ENCODE measurements around the gene MAP3K5.

MAP3K5 gene

DNA sequence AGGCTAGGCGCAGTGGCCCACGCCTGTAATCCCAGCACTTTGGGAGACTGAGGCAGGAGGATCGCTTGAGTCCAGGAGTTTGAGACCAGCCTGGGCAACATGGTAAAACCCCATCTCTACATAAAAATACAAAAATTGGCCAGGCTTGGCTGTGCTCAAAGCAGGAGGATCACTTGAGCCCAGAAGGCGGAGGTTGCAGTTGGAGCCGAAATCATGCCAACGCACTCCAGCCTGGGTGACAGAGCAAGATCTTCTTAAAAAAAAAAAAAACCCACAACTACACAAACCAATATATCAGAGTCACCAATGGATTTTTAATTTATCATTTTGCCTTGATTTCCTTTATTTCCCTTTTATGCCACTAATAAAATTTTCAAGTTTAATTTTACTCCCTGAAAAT lies 9.3 kb downstream of the MAP3K5 start:
- Histone ChIP-seq H3K27me3 (ENCODE audit: control insufficient read depth, insufficient read depth, low read length, poor library complexity, severe bottlenecking) (peaks cover under 1% of the 10 kb centered on the region), H3K4me1 (ENCODE audit: control insufficient read depth, insufficient read depth, low read length) (no peaks in the 10 kb centered on the region), H3K36me3 (ENCODE audit: control insufficient read depth, insufficient read depth, low read length) (no peaks in the 10 kb centered on the region), H3K4me3 (ENCODE audit: insufficient read depth, low read depth, low read length) (no peak overlapping the region), H3K27ac (ENCODE audit: insufficient read depth, low read depth, low read length, poor library complexity, severe bottlenecking) (no peak overlapping the region), H3K9me3 (ENCODE audit: control insufficient read depth, low read length) (no peaks in the 10 kb centered on the region)
- 91 to 92% methylated on average over 6 of the region's 6 CpGs for WGBS, 2 experiments

DNA sequence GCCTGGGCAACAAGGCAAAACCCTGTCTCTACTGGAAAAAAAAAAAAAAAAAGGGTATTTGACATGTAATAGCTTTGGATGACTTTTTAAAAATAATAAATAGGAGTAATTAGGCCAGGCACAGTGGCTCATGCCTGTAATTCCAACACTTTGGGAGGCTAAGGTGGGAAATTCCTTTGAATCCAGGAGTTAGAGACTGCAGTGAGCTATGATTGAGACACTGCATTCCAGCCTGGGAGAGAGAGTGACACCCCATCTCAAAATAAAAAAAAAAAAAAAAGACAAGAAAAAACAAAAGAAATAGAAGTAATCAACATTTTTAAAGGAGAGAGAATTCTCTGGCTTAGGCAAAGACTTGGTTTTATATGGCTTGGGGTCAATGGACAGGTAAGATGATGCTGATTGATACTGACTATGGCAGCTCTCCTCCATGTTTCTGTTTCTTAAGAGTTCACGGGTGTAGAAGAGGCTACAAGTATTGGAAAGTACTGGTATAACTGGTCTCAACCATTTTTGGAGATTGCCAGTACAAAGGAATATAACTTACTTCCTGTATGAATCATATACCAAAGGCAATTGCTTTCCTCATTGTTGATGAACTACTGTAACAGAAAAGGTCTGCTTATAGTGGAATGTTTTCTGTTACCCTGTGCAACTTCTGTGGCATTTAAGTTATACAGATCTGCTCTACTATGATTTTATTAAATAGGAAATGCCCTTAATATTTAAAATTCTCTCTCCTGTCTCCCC lies 10.1 kb downstream of the MAP3K5 start:
- 83 to 92% methylated on average over 1 of the region's 1 CpG for WGBS, 2 experiments
- Histone ChIP-seq H3K4me3 (ENCODE audit: insufficient read depth, low read depth, low read length) (no peak overlapping the region), H3K27ac (ENCODE audit: insufficient read depth, low read depth, low read length, poor library complexity, severe bottlenecking) (no peak overlapping the region), H3K9me3 (ENCODE audit: control insufficient read depth, low read length) (no peaks in the 10 kb centered on the region), H3K27me3 (ENCODE audit: control insufficient read depth, insufficient read depth, low read length, poor library complexity, severe bottlenecking) (no peaks in the 10 kb centered on the region), H3K4me1 (ENCODE audit: control insufficient read depth, insufficient read depth, low read length) (no peaks in the 10 kb centered on the region), H3K36me3 (ENCODE audit: control insufficient read depth, insufficient read depth, low read length) (no peaks in the 10 kb centered on the region)

DNA sequence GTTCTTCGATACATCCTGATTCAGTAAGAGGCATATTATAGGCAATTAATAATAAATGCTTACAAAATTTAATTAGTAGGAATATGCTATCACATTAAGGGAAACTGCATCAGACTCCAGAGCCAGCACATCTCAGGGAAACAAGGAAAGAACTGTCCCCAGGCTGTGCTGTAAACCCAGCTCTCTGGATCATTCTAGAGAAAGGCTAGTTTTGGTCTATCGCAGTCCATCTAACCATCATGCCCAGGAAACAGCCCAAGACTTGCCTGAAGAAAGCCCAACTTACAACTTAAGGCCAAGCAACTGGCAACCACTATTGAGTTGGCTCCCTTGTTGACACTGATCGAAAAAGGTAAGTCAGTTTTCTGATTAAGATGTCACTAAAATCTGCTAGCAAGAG lies 11.3 kb downstream of the MAP3K5 start:
- no peak overlapping the region for H3K4me3 ChIP-seq (ENCODE audit: insufficient read depth, low read depth, low read length)
- WGBS, 2 experiments: 95 to 98% methylated on average over 2 to 3 of the region's 3 CpGs
- H3K27ac ChIP-seq (ENCODE audit: insufficient read depth, low read depth, low read length, poor library complexity, severe bottlenecking): no peak overlapping the region
- no peaks in the 10 kb centered on the region for H3K4me1 ChIP-seq (ENCODE audit: control insufficient read depth, insufficient read depth, low read length)
- H3K36me3 ChIP-seq (ENCODE audit: control insufficient read depth, insufficient read depth, low read length): no peaks in the 10 kb centered on the region
- H3K27me3 ChIP-seq (ENCODE audit: control insufficient read depth, insufficient read depth, low read length, poor library complexity, severe bottlenecking): no peaks in the 10 kb centered on the region
- H3K9me3 ChIP-seq (ENCODE audit: control insufficient read depth, low read length): no peaks in the 10 kb centered on the region

DNA sequence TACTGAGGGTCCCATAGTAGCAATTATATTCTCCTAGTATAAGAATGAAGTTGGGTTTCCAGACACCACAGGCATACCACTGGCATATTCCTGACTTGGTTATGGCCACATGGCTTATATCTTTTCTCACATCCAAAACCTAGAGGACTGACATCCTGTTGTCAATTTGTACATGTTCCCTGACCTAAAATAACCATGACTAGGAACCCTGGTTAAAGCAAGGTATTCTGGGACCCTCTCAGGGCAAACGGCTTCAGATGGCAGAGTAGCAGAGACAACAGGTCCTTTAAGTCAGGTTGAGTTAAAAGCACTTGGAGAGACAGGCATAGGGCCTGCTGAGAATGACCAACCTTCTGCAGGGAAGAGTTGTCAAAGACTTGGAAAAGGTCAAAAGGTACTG lies 12.6 kb downstream of the MAP3K5 start:
- Histone ChIP-seq H3K4me1 (ENCODE audit: control insufficient read depth, insufficient read depth, low read length) (no peaks in the 10 kb centered on the region), H3K9me3 (ENCODE audit: control insufficient read depth, low read length) (no peaks in the 10 kb centered on the region), H3K27ac (ENCODE audit: insufficient read depth, low read depth, low read length, poor library complexity, severe bottlenecking) (no peak overlapping the region), H3K27me3 (ENCODE audit: control insufficient read depth, insufficient read depth, low read length, poor library complexity, severe bottlenecking) (no peaks in the 10 kb centered on the region), H3K36me3 (ENCODE audit: control insufficient read depth, insufficient read depth, low read length) (no peaks in the 10 kb centered on the region), H3K4me3 (ENCODE audit: insufficient read depth, low read depth, low read length) (no peak overlapping the region)
- 84 to 85% methylated on average over 1 of the region's 1 CpG for WGBS, 2 experiments

DNA sequence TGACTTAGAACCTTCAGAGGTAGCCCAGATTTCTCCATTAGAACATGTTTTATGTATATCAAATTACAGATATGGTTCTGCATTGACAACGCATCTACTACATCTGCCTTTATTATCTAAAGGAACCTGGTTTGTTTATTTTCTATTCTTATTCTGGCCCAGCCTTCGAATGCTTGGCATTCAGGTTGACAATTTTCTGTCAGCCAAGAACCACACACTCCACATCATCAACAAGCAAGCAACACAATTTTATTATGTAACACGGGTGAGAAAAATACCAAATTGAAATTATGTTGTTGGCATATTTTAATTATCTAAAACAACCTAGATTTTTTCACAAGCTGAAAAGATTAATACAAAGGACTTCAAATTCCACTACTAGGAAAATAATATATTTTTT lies 14.6 kb downstream of the MAP3K5 start:
- Histone ChIP-seq H3K27me3 (ENCODE audit: control insufficient read depth, insufficient read depth, low read length, poor library complexity, severe bottlenecking) (no peaks in the 10 kb centered on the region), H3K36me3 (ENCODE audit: control insufficient read depth, insufficient read depth, low read length) (no peaks in the 10 kb centered on the region), H3K4me3 (ENCODE audit: insufficient read depth, low read depth, low read length) (no peak overlapping the region), H3K27ac (ENCODE audit: insufficient read depth, low read depth, low read length, poor library complexity, severe bottlenecking) (no peak overlapping the region), H3K4me1 (ENCODE audit: control insufficient read depth, insufficient read depth, low read length) (no peaks in the 10 kb centered on the region), H3K9me3 (ENCODE audit: control insufficient read depth, low read length) (no peaks in the 10 kb centered on the region)
- 75 to 82% methylated on average over 1 to 2 of the region's 3 CpGs for WGBS, 2 experiments

DNA sequence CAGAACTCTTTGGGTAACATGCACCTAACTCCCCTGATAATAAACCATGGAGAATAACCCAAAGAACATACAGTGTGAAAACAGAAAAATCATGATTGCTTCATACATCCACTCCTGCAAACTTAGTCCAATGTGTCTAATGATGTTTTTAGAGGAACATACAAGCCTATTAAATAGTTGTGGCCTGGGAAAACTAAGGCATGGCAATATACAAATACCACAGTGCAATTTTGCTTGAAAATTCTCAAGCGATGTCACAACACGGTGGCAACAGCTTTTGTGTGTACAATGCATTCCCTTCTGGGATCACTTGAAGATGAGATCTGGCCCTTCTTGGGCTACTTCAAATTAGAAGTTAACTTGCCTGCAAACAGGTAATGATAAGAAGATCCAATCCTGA lies 16.7 kb downstream of the MAP3K5 start:
- WGBS, 2 experiments: 93 to 99% methylated on average over 2 of the region's 2 CpGs

DNA sequence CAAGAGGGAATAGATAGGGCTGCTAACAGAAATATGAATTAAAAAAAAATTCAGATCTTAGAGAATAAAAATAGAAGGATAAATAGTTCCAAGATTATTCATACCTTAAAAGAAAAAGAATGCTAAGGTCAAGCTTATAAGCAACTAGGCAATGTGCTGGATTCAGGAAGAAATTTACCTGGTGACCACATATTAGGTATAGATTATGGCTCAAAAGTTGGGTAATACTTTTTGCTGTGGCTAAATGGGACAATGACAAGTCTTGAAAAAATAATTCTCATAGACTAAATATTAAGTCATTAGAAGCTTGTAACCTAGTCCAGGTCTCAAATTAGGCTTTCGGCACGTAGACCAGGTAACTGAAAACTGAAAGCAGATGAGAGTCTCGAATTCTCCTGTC lies 17.2 kb downstream of the MAP3K5 start:
- H3K36me3 ChIP-seq (ENCODE audit: control insufficient read depth, insufficient read depth, low read length): no peaks in the 10 kb centered on the region
- WGBS, 2 experiments: 88 to 95% methylated on average over 3 of the region's 3 CpGs
- no peaks in the 10 kb centered on the region for H3K4me1 ChIP-seq (ENCODE audit: control insufficient read depth, insufficient read depth, low read length)
- H3K27ac ChIP-seq (ENCODE audit: insufficient read depth, low read depth, low read length, poor library complexity, severe bottlenecking): no peak overlapping the region
- H3K9me3 ChIP-seq (ENCODE audit: control insufficient read depth, low read length): no peaks in the 10 kb centered on the region
- no peak overlapping the region for H3K4me3 ChIP-seq (ENCODE audit: insufficient read depth, low read depth, low read length)
- H3K27me3 ChIP-seq (ENCODE audit: control insufficient read depth, insufficient read depth, low read length, poor library complexity, severe bottlenecking): no peaks in the 10 kb centered on the region

More for the DNA sequence above, 16.7 kb downstream of the MAP3K5 start:
- Histone ChIP-seq H3K27ac (ENCODE audit: insufficient read depth, low read depth, low read length, poor library complexity, severe bottlenecking) (no peak overlapping the region), H3K4me3 (ENCODE audit: insufficient read depth, low read depth, low read length) (no peak overlapping the region), H3K9me3 (ENCODE audit: control insufficient read depth, low read length) (no peaks in the 10 kb centered on the region), H3K36me3 (ENCODE audit: control insufficient read depth, insufficient read depth, low read length) (no peaks in the 10 kb centered on the region), H3K27me3 (ENCODE audit: control insufficient read depth, insufficient read depth, low read length, poor library complexity, severe bottlenecking) (no peaks in the 10 kb centered on the region), H3K4me1 (ENCODE audit: control insufficient read depth, insufficient read depth, low read length) (no peaks in the 10 kb centered on the region)

DNA sequence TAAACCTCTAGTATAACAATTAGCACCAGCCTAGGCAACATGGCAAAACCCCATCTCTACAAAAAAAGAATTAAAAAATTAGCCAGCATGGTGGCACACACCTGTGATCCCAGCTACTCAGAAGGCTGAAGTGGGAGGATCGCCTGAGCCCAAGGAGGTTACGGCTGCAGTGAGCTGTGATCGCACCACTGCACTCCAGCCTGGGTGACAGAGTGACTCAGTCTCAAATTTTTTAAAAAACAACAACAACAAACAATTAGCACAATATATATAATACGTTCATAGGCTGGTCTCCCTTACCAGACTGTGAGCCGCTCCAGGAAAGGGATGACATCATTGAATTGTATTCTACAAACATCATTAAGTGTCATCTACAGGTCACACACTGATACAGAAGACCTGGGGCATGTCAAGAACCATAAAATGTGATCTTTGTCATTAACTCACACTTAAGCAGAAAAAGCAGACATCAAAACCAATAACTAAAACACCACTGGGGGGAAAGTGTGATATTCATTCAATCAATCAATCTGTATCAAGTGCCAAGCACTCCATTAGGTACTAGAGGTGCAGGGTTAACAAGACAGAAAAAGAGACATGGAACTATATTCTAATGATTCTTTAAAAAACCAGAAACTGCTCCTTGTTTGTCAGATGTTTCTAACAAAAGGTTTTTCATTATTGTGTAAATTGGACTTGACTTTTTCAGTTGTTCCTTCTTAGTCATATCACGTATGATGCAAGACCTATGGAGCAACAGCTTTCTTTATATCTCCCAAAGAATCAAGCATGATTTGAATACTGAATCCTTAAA lies 17.8 kb downstream of the MAP3K5 start:
- Histone ChIP-seq H3K36me3 (ENCODE audit: control insufficient read depth, insufficient read depth, low read length) (no peaks in the 10 kb centered on the region), H3K4me3 (ENCODE audit: insufficient read depth, low read depth, low read length) (no peak overlapping the region), H3K27me3 (ENCODE audit: control insufficient read depth, insufficient read depth, low read length, poor library complexity, severe bottlenecking) (no peaks in the 10 kb centered on the region), H3K9me3 (ENCODE audit: control insufficient read depth, low read length) (no peaks in the 10 kb centered on the region), H3K27ac (ENCODE audit: insufficient read depth, low read depth, low read length, poor library complexity, severe bottlenecking) (no peak overlapping the region), H3K4me1 (ENCODE audit: control insufficient read depth, insufficient read depth, low read length) (no peaks in the 10 kb centered on the region)
- WGBS, 2 experiments: 91 to 95% methylated on average over 5 of the region's 6 CpGs

DNA sequence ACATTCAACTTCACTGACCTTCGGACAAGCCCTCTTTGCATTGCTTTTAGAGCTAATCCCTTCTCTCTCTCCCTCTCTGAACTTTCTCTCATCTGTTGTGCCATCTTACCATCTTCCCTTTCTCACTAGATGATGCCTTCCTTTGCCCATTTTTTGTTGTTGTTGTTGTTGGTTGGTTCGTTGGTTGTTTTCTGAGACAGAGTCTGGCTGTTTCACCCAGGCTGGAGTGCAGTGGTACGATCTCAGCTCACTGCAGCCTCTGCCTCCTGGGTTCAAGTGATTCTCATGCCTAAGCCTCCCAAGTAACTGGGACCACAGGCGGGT lies 18.8 kb downstream of the MAP3K5 start:
- Histone ChIP-seq H3K36me3 (ENCODE audit: control insufficient read depth, insufficient read depth, low read length) (no peaks in the 10 kb centered on the region), H3K4me1 (ENCODE audit: control insufficient read depth, insufficient read depth, low read length) (no peaks in the 10 kb centered on the region), H3K9me3 (ENCODE audit: control insufficient read depth, low read length) (no peaks in the 10 kb centered on the region), H3K27me3 (ENCODE audit: control insufficient read depth, insufficient read depth, low read length, poor library complexity, severe bottlenecking) (no peaks in the 10 kb centered on the region), H3K4me3 (ENCODE audit: insufficient read depth, low read depth, low read length) (no peak overlapping the region), H3K27ac (ENCODE audit: insufficient read depth, low read depth, low read length, poor library complexity, severe bottlenecking) (no peak overlapping the region)
- WGBS, 2 experiments: 86 to 99% methylated on average over 4 of the region's 4 CpGs

DNA sequence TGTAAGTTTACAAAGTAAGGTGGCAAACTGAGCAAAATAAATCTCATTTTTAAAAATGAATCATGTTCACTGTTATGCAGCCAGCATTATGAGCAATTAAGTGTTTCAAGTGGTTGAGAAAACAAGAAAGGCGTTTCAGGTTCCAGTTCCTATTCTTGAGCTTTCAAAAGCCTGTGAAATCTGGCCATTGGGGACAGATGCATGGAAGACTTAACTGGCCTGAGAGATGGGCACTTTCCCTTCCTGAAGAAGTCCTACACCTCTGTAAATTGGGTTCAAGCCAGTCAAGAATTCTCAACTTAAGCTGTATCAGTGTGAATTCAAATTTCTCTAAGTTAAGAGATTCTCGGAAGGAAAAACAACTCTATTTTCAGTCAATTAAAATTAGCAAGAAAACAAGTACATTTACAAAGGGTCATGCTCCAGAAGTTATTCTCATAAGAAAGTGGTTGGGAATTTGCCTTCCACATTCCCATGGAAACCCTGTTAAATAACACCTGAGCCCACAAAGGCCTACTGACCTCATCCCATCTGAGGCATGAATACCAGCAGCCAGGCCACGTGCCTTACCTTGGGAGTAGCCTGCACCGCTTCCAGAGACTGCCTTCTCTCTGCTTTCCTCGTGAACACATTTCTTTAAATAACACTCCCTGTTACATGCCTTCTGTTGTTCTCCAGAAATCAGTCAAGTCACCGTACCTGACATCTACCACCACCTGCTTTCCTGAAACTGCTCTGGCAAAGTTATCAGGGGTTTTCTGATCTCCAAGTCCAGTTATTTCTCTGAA lies 19.4 kb downstream of the MAP3K5 start:
- Histone ChIP-seq H3K27me3 (ENCODE audit: control insufficient read depth, insufficient read depth, low read length, poor library complexity, severe bottlenecking) (no peaks in the 10 kb centered on the region), H3K27ac (ENCODE audit: insufficient read depth, low read depth, low read length, poor library complexity, severe bottlenecking) (no peak overlapping the region), H3K36me3 (ENCODE audit: control insufficient read depth, insufficient read depth, low read length) (no peaks in the 10 kb centered on the region), H3K4me1 (ENCODE audit: control insufficient read depth, insufficient read depth, low read length) (no peaks in the 10 kb centered on the region), H3K9me3 (ENCODE audit: control insufficient read depth, low read length) (no peaks in the 10 kb centered on the region), H3K4me3 (ENCODE audit: insufficient read depth, low read depth, low read length) (no peak overlapping the region)
- 85 to 86% methylated on average over 6 of the region's 6 CpGs for WGBS, 2 experiments

Measured in ectodermal cell (in vitro differentiated cells).